RWPE2 (cell line): Measurements from ENCODE around the gene ZNF891.

ENCODE experiments used
- ATAC-seq: fragments of 200-7000 bp; cut with Tn5 transposase; 3 replicates; pipeline ENCODE4 v1.9.1; 2021; ENCODE audit warnings: low read depth
- DNase-seq: peaks from one replicate; pipeline ENCODE4 v3.0.0-alpha.2; 2020; ENCODE audit warnings: low spot score
- H3K27ac ChIP-seq: fragments of 450-650 bp; 2 replicates; pipeline ENCODE4 v1.5.1; 2017; ENCODE audit warnings: mild to moderate bottlenecking; ENCODE audit not compliant: poor library complexity, severe bottlenecking
- H3K27me3 ChIP-seq: fragments of 250-450 bp; sonication (Bioruptor Pico); 2 replicates; pipeline ENCODE4 v1.5.1; 2021; ENCODE audit warnings: mild to moderate bottlenecking, moderate library complexity; ENCODE audit not compliant: insufficient read depth, poor library complexity, severe bottlenecking
- H3K36me3 ChIP-seq: fragments of 250-450 bp; sonication (Bioruptor Pico); 2 replicates; pipeline ENCODE4 v1.5.1; 2020; ENCODE audit warnings: low read depth, mild to moderate bottlenecking, moderate library complexity
- H3K4me1 ChIP-seq: fragments of 250-450 bp; sonication (Bioruptor Pico); 2 replicates; pipeline ENCODE4 v1.5.1; 2021; ENCODE audit warnings: mild to moderate bottlenecking, moderate library complexity; ENCODE audit not compliant: insufficient read depth, poor library complexity, severe bottlenecking
- H3K4me3 ChIP-seq: fragments of 250-450 bp; sonication (Bioruptor Pico); 2 replicates; pipeline ENCODE4 v1.5.1; 2021; ENCODE audit warnings: mild to moderate bottlenecking, moderate library complexity; ENCODE audit not compliant: severe bottlenecking
- H3K9me3 ChIP-seq: fragments of 250-450 bp; sonication (Bioruptor Pico); 2 replicates; pipeline ENCODE4 v1.5.1; 2021; ENCODE audit warnings: mild to moderate bottlenecking, moderate library complexity; ENCODE audit not compliant: severe bottlenecking
- TF ChIP-seq, protein P1 (sequence below): fragments of 450-650 bp; IDR thresholded peaks from one replicate; pipeline ENCODE4 v1.5.1; 2017; ENCODE audit warnings: mild to moderate bottlenecking, moderate library complexity; ENCODE audit not compliant: poor library complexity, severe bottlenecking

Gene ZNF891

DNA sequence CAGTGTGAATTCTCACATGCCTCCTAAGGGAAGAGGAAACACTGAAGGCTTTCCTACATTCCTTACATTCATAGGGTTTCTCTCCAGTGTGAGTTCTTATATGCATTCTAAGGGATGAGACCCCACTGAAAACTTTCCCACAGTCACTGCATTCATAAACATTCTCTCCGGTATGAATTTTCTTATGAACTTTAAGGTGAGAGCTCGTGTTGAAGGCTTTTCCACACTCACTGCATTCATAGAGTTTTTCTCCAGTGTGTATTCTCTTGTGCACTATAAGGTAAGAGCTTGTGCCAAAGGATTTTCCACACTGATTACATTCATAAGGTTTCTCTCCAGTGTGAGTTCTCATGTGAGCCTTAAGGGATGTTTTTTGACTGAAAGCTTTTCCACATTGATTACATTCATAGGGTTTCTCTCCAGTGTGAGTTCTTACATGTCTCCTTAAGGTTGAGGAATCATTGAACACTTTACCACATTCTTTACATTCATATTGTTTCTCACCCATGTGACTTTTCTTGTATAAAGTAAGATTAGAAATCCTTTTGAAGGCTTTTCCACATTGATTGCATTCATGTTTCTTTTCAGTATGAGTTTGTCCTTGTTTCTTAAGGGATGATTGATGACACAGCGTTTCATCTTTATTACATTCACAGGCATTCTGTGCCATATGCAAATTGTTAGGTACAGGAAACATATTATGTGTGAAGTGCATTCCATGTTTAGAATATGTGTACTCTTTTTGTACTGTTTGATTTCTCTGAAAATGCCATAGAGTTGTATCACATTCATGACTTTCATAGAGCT lies 9.5 kb downstream of the ZNF891 start:
- Histone ChIP-seq H3K36me3 (peaks cover 26% of the 10 kb centered on the region), H3K27me3 (no peaks in the 10 kb centered on the region), H3K9me3 (peaks cover 57% of the 10 kb centered on the region), H3K27ac (no peak overlapping the region), H3K4me3 (no peak overlapping the region), H3K4me1 (no peaks in the 10 kb centered on the region)
- TF ChIP-seq, protein P1, sequence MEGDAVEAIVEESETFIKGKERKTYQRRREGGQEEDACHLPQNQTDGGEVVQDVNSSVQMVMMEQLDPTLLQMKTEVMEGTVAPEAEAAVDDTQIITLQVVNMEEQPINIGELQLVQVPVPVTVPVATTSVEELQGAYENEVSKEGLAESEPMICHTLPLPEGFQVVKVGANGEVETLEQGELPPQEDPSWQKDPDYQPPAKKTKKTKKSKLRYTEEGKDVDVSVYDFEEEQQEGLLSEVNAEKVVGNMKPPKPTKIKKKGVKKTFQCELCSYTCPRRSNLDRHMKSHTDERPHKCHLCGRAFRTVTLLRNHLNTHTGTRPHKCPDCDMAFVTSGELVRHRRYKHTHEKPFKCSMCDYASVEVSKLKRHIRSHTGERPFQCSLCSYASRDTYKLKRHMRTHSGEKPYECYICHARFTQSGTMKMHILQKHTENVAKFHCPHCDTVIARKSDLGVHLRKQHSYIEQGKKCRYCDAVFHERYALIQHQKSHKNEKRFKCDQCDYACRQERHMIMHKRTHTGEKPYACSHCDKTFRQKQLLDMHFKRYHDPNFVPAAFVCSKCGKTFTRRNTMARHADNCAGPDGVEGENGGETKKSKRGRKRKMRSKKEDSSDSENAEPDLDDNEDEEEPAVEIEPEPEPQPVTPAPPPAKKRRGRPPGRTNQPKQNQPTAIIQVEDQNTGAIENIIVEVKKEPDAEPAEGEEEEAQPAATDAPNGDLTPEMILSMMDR: no peak
- ATAC-seq (no peak), DNase-seq (no peak)

GRCh38 chr12:133108150-133108549 lies 21.9 kb downstream of the ZNF891 start:
- no peak for ATAC-seq
- H3K4me3 ChIP-seq: no peak overlapping the region
- no peaks in the 10 kb centered on the region for H3K27me3 ChIP-seq
- TF ChIP-seq, protein P1: no peak
- peaks cover 57% of the 10 kb centered on the region for H3K36me3 ChIP-seq
- no peak overlapping the region for H3K27ac ChIP-seq
- DNase-seq: no peak
- peaks cover 64% of the 10 kb centered on the region for H3K9me3 ChIP-seq
- no peaks in the 10 kb centered on the region for H3K4me1 ChIP-seq

GRCh38 chr12:133107121-133107520 lies 23.0 kb downstream of the ZNF891 start:
- H3K27ac ChIP-seq: no peak overlapping the region
- H3K27me3 ChIP-seq: no peaks in the 10 kb centered on the region
- no peak for DNase-seq
- no peak for ATAC-seq
- H3K36me3 ChIP-seq: peaks cover 59% of the 10 kb centered on the region
- H3K4me3 ChIP-seq: no peak overlapping the region
- H3K4me1 ChIP-seq: no peaks in the 10 kb centered on the region
- H3K9me3 ChIP-seq: peaks cover 69% of the 10 kb centered on the region
- TF ChIP-seq, protein P1: no peak

DNA sequence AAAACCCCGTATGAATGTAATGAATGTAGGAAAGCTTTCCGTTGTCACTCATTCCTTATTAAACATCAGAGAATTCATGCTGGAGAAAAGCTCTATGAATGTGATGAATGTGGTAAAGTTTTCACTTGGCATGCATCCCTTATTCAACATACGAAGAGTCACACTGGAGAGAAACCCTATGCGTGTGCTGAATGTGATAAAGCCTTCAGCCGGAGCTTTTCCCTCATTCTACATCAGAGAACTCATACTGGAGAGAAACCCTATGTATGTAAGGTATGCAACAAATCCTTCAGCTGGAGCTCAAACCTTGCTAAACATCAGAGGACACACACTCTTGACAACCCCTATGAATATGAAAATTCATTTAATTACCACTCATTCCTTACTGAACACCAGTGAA lies 23.8 kb downstream of the ZNF891 start:
- DNase-seq (no peak), ATAC-seq (no peak)
- Histone ChIP-seq H3K27me3 (no peaks in the 10 kb centered on the region), H3K36me3 (peaks cover 67% of the 10 kb centered on the region), H3K4me1 (no peaks in the 10 kb centered on the region), H3K4me3 (no peak overlapping the region), H3K27ac (no peak overlapping the region), H3K9me3 (peaks cover 73% of the 10 kb centered on the region)
- TF ChIP-seq, protein P1: no peak

GRCh38 chr12:133105620-133106019 lies 24.5 kb downstream of the ZNF891 start:
- peaks cover 67% of the 10 kb centered on the region for H3K9me3 ChIP-seq
- peaks cover 73% of the 10 kb centered on the region for H3K36me3 ChIP-seq
- no peaks in the 10 kb centered on the region for H3K4me1 ChIP-seq
- TF ChIP-seq, protein P1: no peak
- no peak overlapping the region for H3K27ac ChIP-seq
- no peaks in the 10 kb centered on the region for H3K27me3 ChIP-seq
- DNase-seq (no peak), ATAC-seq (no peak)
- H3K4me3 ChIP-seq: no peak overlapping the region
